Peyer's patch (tissue), 4 donors: ENCODE results near the gene UIMC1. TPM values are rescaled to one million over a fixed set of nuclear protein-coding genes. Genes with fewer than 3 reads are reported as not detected.
A peak's percentile ranks its signal among the peaks of the same experiment; 100 is the strongest.
"Not testable (repeated sequence)": the region's sequence is repeated elsewhere in the genome, so short reads cannot be mapped to it uniquely, and the experiment has no call there.

ENCODE experiments used
- DNase-seq, 3 donors: peaks; one replicate each; pipeline ENCODE4 v3.0.0-alpha.2; 2017 to 2019
- H3K27ac ChIP-seq, 4 donors: fragments of 200-600 bp; sonication (generic); one replicate each; pipeline ENCODE4 v1.5.1; 2016 to 2019
- H3K27me3 ChIP-seq, 2 donors: fragments of 200-600 bp; sonication (generic); one replicate each; pipeline ENCODE4 v1.5.1; 2019
- H3K36me3 ChIP-seq, 3 donors: fragments of 200-600 bp; sonication (generic); one replicate each; pipeline ENCODE4 v1.5.1; 2016 to 2019
- H3K4me1 ChIP-seq, 4 donors: fragments of 200-600 bp; sonication (generic); one replicate each; pipeline ENCODE4 v1.5.1; 2016 to 2019
- H3K4me3 ChIP-seq, 4 donors: fragments of 200-600 bp; sonication (generic); 1 replicate in 3 of 4; 2 replicates in 1 of 4; pipeline ENCODE4 v1.5.1; 2016 to 2019; ENCODE audit warnings: mild to moderate bottlenecking in 1 of 4
- H3K9me3 ChIP-seq, 4 donors: fragments of 200-600 bp; sonication (generic); one replicate each; pipeline ENCODE4 v1.5.1; 2016 to 2019; ENCODE audit warnings: mild to moderate bottlenecking in 1 of 4
- POLR2A ChIP-seq, 2 donors: fragments of 450-650 bp; IDR thresholded peaks; one replicate each; pipeline ENCODE4 v1.5.1; 2017; ENCODE audit warnings: antibody characterized with exemption in 2 of 2, mild to moderate bottlenecking in 2 of 2, moderate library complexity in 2 of 2
- total RNA-seq, 4 donors: library from RNA; depleted of rRNA; stranded (reverse); fragments of >200 nt; gene quantifications; one replicate each; pipeline ENCODE4 v1.1.0, GENCODE V29; 2016
- TF ChIP-seq, protein P1 (sequence below), 6 experiments: fragments of 450-650 bp in 4 of 6; fragments of 200-600 bp in 2 of 6; sonication (generic) in 1 of 6; IDR thresholded peaks; one replicate each; pipeline ENCODE4 v1.5.1; 2017 to 2019; ENCODE audit warnings: antibody characterized with exemption in 6 of 6, mild to moderate bottlenecking in 3 of 6, moderate library complexity in 1 of 6

The UIMC1 gene
- 100 to 1,000 TPM in 1 of 4 donors, 10 to 100 TPM in 3; 22.4 to 111 (median 41.3) TPM for total RNA-seq

GRCh38 chr5:177006265-177006972 lies at the start of gene UIMC1:
UIMC1 (minus strand) TSS chr5:177006779; CDS start chr5:176982615, 24,164 bp downstream.
- TF ChIP-seq POLR2A (IDR thresholded peaks at IDR 0.05), result no peak
- TF ChIP-seq, protein P1, sequence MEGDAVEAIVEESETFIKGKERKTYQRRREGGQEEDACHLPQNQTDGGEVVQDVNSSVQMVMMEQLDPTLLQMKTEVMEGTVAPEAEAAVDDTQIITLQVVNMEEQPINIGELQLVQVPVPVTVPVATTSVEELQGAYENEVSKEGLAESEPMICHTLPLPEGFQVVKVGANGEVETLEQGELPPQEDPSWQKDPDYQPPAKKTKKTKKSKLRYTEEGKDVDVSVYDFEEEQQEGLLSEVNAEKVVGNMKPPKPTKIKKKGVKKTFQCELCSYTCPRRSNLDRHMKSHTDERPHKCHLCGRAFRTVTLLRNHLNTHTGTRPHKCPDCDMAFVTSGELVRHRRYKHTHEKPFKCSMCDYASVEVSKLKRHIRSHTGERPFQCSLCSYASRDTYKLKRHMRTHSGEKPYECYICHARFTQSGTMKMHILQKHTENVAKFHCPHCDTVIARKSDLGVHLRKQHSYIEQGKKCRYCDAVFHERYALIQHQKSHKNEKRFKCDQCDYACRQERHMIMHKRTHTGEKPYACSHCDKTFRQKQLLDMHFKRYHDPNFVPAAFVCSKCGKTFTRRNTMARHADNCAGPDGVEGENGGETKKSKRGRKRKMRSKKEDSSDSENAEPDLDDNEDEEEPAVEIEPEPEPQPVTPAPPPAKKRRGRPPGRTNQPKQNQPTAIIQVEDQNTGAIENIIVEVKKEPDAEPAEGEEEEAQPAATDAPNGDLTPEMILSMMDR (IDR thresholded peaks at IDR 0.05), result no peak
- no peaks in the 10 kb centered on the region for H3K9me3 ChIP-seq
- DNase-seq, result peak; percentile 89 to 96 (median 95)
- peak within 1 kb of the TSS; percentile 88 to 97 (median 92) for H3K27ac ChIP-seq
- H3K27me3 ChIP-seq, result no peaks in the 10 kb centered on the region
- H3K4me1 ChIP-seq, result peaks cover 0 to 15% (median 3%) of the 10 kb centered on the region in 4 donors
- peak within 1 kb of the TSS; percentile 74 to 88 (median 82) for H3K4me3 ChIP-seq
- no peaks in the 10 kb centered on the region for H3K36me3 ChIP-seq

- H3K36me3 ChIP-seq, result peaks cover 0 to 30% (median 0%) of the 10 kb centered on the region in 3 donors
- no peaks in the 10 kb centered on the region for H3K27me3 ChIP-seq
- no peak overlapping the region for H3K27ac ChIP-seq
- no peak for DNase-seq
- peaks cover 0 to 3% (median 0%) of the 10 kb centered on the region in 4 donors for H3K4me1 ChIP-seq
- TF ChIP-seq, protein P1 (IDR thresholded peaks at IDR 0.05), result peak in 1 of 6 experiments; percentile 11
- TF ChIP-seq POLR2A (IDR thresholded peaks at IDR 0.05), result no peak
- H3K9me3 ChIP-seq, result no peaks in the 10 kb centered on the region
- H3K4me3 ChIP-seq, result no peak overlapping the region
These were observed 42.7 kb upstream of the UIMC1 start for GRCh38 chr5:177049285-177049684.

DNA sequence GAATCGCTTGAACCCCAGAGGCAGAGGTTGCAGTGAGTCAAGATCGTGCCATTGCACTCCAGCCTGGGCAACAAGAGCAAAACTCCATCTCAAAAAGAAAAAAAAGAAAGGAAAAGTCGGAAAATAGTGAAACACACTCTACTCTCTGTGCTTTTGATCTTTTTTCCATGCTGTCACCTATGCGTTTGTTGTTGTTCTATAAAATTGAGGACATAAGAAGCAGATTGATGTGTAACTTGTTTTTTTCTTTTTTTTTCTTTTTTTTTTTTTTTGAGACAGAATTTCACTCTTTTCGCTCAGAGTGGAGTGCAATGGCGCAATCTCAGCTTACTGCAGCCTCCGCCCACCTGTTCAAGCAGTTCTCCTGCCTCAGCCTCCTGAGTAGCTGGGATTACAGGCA lies 42.0 kb upstream of the UIMC1 start:
- not testable (repeated sequence) for H3K27ac ChIP-seq, DNase-seq, H3K4me3 ChIP-seq, H3K4me1 ChIP-seq, H3K9me3 ChIP-seq, H3K27me3 ChIP-seq
- H3K36me3 ChIP-seq, result peaks cover 0 to 33% (median 0%) of the 10 kb centered on the region in 3 donors

DNA sequence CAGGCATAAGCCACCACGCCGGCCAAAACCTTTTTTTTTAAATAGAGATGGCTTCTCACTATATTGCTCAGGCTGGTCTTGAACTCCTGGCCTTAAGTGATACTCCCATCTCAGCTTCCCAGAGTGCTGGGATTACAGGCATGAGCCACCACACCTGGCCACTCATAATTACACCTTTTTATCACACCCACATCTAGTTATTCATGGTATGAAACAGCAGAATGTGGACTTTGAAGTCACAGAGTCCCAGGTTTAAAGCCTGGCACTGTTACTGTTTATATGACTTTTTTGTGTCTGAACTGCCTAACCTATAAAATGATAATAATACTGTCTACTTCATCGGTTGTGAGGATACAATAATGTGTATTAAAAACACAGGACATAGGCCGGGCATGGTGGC lies 39.1 kb upstream of the UIMC1 start:
- peak in 1 of 3 donors; percentile 49 for DNase-seq
- Histone ChIP-seq H3K27me3 (no peaks in the 10 kb centered on the region), H3K9me3 (no peaks in the 10 kb centered on the region), H3K4me1 (peaks cover 0 to 3% (median 0%) of the 10 kb centered on the region in 4 donors), H3K4me3 (no peak overlapping the region), H3K36me3 (peaks cover 0 to 47% (median 0%) of the 10 kb centered on the region in 3 donors), H3K27ac (peak overlapping the region in 3 of 4 donors; percentile 13 to 64 (median 28))
- TF ChIP-seq POLR2A (IDR thresholded peaks at IDR 0.05), result no peak
- TF ChIP-seq, protein P1 (IDR thresholded peaks at IDR 0.05), result no peak

DNA sequence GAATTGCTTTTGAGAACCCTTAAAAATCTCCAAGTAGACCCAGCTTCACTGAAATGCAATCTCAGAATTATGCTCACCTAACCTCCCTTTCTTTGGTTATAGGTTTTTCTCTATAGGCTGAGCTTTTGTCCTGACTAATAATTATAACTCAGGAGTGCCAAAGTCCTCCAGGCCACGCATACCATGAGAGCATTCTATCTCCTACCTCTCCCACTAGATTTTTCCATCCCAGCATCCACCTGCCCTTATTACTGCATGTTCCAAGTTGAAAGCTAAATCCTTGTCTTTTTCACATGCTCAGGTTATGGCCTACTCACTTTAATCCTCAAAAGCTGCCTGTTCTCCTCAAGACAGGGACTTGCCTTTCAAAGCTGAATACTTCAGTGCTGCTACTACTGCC lies 38.1 kb upstream of the UIMC1 start:
- H3K27me3 ChIP-seq, result no peaks in the 10 kb centered on the region
- H3K4me3 ChIP-seq, result no peak overlapping the region
- peaks cover 0 to 3% (median 0%) of the 10 kb centered on the region in 4 donors for H3K4me1 ChIP-seq
- peak overlapping the region in 3 of 4 donors; percentile 13 to 59 (median 28) for H3K27ac ChIP-seq
- no peak for DNase-seq
- TF ChIP-seq, protein P1 (IDR thresholded peaks at IDR 0.05), result no peak
- no peak for TF ChIP-seq POLR2A (IDR thresholded peaks at IDR 0.05)
- H3K9me3 ChIP-seq, result no peaks in the 10 kb centered on the region
- H3K36me3 ChIP-seq, result peaks cover 0 to 40% (median 0%) of the 10 kb centered on the region in 3 donors

- Histone ChIP-seq H3K27me3 (no peaks in the 10 kb centered on the region), H3K4me3 (no peak overlapping the region), H3K9me3 (no peaks in the 10 kb centered on the region), H3K36me3 (peaks cover 0 to 40% (median 0%) of the 10 kb centered on the region in 3 donors), H3K27ac (peak overlapping the region in 2 of 4 donors; percentile 28 to 59), H3K4me1 (peaks cover 0 to 3% (median 0%) of the 10 kb centered on the region in 4 donors)
- TF ChIP-seq POLR2A (IDR thresholded peaks at IDR 0.05), result no peak
- TF ChIP-seq, protein P1 (IDR thresholded peaks at IDR 0.05), result no peak
- DNase-seq, result no peak
These were observed 37.4 kb upstream of the UIMC1 start for GRCh38 chr5:177043958-177044357.
